ENCODE data around the gene LARP7. TPM values are rescaled to one million over a fixed set of nuclear protein-coding genes. Genes with fewer than 3 reads are reported as not detected.

The LARP7 gene
- 17.3 and 25.3 TPM in 2 replicates for total RNA-seq

GRCh38 chr4:112636688-112637551, at the start of gene LARP7, which contains the start of gene ZGRF1:
Gene LARP7 (plus strand): TSS chr4:112637143. CDS start chr4:112644670, 7,527 bp downstream.
Gene ZGRF1 (minus strand): TSS chr4:112636909. CDS start chr4:112633176, 3,733 bp downstream.

Small RNAs within 50 kb of the gene (small RNA-seq; reads per million reads assigned to genes)
- not detected for gene MIR302A
- not detected for gene MIR302C
- not detected for gene MIR302D
- gene MIR367: not detected
- not detected for gene WRBP1

Other genes starting within 250 kb of the LARP7 start
- gene NEUROG2, start 121.0 kb upstream of the LARP7 start, total RNA-seq: not detected in 2 replicates
- gene ZGRF1, start 234 bp upstream of the LARP7 start, total RNA-seq: 8.2 and 17.4 TPM in 2 replicates

Data from vein endothelial cell (primary cell).